GM19099 (cell line): ENCODE measurements around the gene KRTAP5-8.
"Not testable (repeated sequence)": the region's sequence is repeated elsewhere in the genome, so short reads cannot be mapped to it uniquely, and the experiment has no call there.

Experiments
- POLR2A ChIP-seq: IDR thresholded peaks from 3 replicates; pipeline ENCODE4 v1.6.1; 2011; ENCODE audit warnings: low read depth; ENCODE audit not compliant: insufficient read length; ENCODE audit errors: extremely low read depth

KRTAP5-8 gene

DNA sequence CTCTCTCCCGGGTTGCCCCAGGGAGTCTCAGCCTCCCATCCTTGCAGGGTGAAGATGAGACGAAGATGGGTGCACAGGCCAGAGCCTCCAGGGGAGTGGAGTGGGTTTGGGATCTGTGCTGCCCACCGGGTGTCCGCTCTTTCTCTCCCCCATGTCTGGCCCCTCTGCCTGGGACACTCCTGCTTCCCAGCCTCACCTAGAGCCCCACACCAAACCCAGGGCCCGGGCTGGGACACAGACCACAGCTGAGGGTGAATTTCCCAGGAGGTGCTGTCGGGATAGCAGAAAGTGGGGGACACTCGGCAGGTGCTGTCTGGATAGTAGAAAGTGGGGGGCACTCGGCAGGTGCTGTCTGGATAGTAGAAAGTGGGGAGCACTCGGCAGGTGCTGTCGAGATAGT is 35.8 kb upstream of the KRTAP5-8 start:
- no peak for TF ChIP-seq POLR2A

DNA sequence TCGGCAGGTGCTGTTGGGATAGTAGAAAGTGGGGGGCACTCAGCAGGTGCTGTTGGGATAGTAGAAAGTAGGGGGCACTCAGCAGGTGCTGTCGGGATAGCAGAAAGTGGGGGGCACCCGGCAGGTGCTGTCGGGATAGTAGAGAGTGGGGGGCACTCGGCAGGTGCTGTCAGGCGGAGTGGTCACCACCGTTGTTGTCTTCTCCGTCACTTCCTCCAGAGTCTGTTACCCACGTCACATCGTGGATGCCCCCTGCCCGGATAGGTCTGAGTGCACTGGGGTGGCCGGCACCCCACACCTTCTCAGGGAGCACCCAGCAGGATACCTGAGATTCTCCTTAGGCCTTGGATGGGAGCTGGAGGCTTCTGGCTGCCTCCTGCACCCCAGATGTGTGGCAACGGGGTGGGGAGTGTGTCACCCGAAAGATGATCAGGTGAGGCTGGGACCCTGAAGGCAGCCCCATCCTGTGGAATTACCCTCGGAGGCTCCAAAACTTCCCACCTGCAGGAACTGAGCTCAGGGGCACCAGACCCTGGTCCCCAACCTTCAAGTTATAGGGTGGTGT is 34.9 kb upstream of the KRTAP5-8 start:
- TF ChIP-seq POLR2A: no peak

- no peak for TF ChIP-seq POLR2A
Measured at GRCh38 chr11:71504531-71504930, 33.3 kb upstream of the KRTAP5-8 start.

- TF ChIP-seq POLR2A: no peak
Measured at GRCh38 chr11:71505001-71505400, 32.8 kb upstream of the KRTAP5-8 start.

- TF ChIP-seq POLR2A: no peak
Measured at GRCh38 chr11:71505781-71506180, 32.0 kb upstream of the KRTAP5-8 start.

DNA sequence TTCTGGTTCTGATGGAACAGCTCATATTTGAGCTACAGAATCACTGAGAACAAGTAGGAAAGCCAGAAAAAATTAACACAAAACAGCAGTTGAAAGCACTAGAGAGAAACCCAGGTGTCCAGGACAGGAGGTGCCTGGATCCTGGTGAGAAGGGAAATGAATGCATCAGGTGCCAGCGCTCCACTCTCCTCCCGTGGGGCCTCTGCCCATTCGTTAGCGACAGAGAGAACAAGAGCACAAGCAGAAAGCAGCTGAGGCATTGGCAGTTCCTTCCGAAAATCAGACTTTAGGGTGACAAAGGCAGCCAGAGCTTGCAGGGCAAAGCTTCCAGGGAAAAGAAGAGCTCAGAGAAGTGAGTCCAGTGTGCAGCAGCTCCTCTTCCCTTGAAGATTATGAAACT is 30.7 kb upstream of the KRTAP5-8 start:
- TF ChIP-seq POLR2A: no peak

DNA sequence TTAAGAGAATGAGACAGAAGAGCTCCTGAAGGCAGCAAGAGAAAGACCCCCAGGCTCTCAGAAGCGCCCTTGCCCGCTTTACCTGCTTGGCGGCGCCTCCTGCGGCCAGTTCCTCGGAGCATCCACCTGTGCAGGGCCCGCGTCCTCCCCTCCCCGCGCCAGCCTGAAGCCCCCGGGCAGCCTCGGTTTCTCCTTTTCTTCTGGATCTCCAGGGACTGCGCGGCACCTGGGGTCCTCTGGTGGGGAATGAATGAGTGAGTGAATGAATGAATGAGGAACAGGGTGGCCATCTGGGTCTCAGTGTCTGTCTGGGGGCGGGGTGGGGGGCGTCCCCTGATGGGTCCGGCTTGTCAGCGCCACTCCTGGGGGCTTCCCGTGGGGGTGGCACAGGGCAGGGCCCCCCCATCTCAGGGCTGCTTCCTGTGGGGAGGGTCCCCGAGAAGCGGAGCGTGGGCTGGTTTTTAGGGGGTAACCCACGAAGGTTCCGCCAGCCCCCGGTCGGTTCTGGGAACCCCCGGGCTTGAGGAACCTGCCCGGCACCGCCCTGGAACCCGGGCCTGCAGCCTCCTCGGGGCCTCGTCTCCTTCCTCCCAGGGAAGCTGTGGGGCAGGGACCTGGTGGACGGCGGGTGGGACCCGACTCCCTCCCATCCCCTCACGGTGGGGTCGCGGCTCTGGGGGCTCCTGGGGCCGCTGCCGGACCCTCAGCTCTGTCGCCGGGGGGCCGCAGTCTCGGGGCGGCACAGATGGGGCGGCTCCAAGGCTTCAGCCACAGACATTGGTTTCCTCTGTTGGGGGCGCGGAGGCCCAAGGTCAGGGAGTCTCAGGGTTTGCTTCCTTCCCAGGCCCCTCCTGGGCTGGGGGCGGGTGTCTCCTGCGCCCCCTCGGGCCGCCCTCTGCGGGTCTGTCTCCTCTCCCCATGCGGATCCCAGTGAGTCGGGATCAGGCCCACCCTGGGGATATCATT is 19.0 kb upstream of the KRTAP5-8 start:
- TF ChIP-seq POLR2A: no peak

DNA sequence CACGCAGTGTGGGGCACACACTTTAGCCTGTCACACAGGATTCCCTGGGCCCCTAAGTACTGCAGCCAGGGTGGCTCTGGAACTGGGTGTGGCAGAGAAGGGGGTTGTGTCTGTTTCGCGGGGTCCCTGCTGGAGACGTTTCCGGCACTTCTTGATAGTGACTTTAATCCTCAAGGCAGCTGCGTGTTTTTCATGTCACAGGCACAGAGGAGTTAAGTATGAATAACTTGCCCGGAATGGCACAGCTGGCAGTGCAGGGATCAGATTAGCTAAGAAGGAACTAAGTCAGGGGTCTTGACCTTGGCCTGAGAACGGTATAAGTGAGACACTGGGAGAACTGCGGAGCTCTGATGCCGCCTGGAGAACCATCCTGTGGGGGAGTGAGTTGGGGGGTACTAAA is 18.3 kb upstream of the KRTAP5-8 start:
- no peak for TF ChIP-seq POLR2A

- TF ChIP-seq POLR2A: no peak
Measured at GRCh38 chr11:71525188-71525937, 12.5 kb upstream of the KRTAP5-8 start.

- no peak for TF ChIP-seq POLR2A
Measured at GRCh38 chr11:71525938-71526495, 11.8 kb upstream of the KRTAP5-8 start.

GRCh38 chr11:71526796-71527575 is 10.8 kb upstream of the KRTAP5-8 start, which contains the start of gene KRTAP5-7:
Gene KRTAP5-7, plus strand, starts transcription at chr11:71527267. Its CDS starts 34 bp downstream, at chr11:71527301.
- not testable (repeated sequence) for TF ChIP-seq POLR2A

- no peak for TF ChIP-seq POLR2A
Measured at GRCh38 chr11:71527576-71528210, 10.1 kb upstream of the KRTAP5-8 start.

GRCh38 chr11:71530602-71531001 is 7.2 kb upstream of the KRTAP5-8 start:
- TF ChIP-seq POLR2A: no peak
